ENCODE measurements around the gene NRP2.

Gene NRP2

DNA sequence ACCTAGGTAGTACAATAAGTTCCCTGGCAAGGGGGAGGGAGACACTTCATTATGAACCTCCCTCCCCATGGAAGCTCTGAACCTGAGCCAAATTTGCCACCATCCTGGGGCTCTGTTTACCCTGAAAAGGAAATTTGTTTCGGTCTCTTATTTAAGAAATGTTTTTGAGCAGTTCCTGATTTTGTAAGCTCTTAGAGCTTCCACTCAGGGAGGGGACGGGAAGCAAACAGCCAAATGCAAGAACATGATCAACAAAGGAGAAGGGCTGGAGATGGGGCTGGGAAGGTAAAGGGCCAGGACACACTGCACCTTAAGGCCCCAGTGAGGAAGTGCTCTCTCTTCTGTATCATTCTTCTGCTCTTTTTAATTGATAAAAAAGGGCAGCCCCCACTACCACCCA is 117.9 kb downstream of the NRP2 start:
- no peak for DNase-seq (ENCODE audit: low read depth in 1 of 2, low spot score in 1 of 2)

- DNase-seq (ENCODE audit: low read depth in 1 of 2, low spot score in 1 of 2): no peak
These were observed 118.5 kb downstream of the NRP2 start for GRCh38 chr2:205800773-205801172.

DNA sequence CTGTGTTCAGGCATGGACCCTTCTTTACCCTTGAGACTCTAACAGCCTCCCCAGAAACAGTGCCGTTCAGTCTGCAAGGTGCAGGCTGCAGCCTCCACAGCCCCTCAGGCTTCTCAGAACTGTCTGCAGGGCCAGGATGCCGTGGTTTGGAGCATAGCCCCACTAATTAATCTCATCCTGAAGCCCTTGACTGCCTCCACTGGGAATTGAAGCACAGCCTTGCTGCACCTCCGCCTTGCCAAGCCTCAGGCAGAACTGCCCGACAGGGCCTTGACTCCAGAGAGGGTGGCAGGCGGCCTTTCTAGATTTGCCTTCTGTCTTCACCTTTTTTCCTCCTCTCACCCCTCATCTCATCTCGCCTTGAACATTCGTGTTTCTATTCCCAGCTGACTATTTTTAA is 119.8 kb downstream of the NRP2 start:
- DNase-seq (ENCODE audit: low read depth in 1 of 2, low spot score in 1 of 2): no peak

GRCh38 chr2:205802941-205803340 is 120.6 kb downstream of the NRP2 start:
- no peak for DNase-seq (ENCODE audit: low read depth in 1 of 2, low spot score in 1 of 2)

DNA sequence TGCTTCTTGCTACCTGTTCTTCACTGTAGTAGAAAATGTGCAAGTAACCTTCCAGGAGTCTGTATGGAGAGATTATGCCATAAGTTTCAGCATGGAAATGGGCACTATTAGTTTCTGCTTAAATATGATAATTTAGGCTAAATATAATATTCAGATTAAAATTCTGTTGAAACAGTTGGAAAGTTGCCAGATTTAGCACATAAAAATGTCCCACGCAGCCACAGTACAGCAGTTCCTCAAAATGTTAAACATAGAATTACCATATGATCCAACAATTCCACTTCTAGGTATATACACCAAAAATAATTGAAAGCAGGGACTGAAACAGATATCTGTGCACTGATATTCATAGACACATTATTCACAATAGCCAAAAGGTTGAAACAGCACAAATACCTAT is 121.2 kb downstream of the NRP2 start:
- DNase-seq (ENCODE audit: low read depth in 1 of 2, low spot score in 1 of 2): no peak

DNA sequence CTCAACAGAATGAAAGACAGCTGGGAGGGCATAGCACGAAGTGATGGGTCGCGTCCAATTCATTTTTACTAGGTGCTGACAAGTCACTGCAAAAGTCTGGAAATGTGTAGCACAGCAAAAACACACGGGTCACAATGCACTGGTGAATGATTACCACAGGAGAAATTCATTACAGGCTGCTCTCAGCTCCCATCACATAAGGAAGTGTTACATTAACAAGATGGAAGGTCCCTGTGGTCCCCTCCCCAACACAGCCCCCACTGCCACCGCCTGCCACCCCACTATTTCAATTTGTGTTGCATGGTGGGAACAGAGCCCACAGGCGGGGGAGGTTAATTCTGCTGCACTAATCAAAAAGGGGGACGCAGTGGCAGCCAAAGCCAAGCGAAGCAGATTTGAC is 122.8 kb downstream of the NRP2 start:
- DNase-seq (ENCODE audit: low read depth in 1 of 2, low spot score in 1 of 2): no peak

DNA sequence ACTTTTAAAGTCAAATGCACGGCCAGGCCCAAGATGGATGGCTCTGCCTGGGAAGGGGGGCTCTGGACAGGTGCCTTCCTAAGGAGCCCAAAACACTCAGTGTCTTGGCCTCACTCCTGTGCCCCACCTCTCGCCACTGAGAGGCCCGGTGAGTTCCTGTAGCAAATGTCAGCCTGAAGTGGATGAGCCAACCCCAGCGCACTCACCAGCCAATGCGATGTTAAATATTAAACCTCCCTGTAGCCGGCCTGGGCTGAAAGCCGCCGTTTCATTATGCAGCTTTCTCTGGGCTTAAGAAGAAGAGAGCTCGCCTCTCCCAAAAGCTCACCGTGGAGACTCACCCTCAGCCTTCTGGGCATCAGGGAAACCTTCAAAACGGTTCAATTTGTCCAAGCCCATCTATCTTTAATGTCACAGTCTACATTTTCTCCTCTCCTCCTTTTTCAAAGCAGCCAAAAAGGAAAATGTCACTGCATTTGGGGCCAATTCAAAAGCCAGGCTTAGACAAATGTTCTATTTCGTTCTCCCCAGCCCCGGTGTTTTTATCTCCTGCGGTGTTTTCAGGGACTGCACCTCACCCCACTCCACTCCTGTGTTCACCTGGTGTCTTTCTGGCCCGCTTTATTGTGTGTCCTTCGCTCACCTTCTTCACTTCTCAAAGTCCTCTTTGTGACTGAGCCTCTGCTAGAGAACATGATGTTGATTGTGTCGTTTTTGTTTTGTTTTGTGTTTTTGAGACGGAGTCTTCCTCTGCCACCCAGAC is 124.0 kb downstream of the NRP2 start:
- DNase-seq (ENCODE audit: low read depth in 1 of 2, low spot score in 1 of 2): no peak

DNA sequence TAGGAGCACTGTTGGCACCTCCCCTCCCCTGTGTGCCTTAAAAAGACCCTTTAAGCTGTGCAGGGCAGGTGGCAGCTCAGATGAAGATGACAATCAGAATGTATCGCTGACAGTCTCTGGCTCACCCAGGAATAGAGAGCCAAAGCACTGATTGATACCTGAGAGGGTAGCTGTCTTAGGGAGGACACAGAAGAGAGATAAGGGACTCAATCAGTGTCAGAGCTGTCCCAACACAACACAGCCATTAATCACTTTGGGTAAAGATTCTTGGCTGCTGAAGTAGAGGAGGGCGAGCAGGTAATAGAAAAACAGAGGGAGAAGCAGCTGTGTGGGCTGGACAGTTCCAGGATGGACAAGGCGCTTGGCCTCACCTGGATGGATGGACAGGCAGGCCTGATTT is 124.9 kb downstream of the NRP2 start:
- DNase-seq (ENCODE audit: low read depth in 1 of 2, low spot score in 1 of 2): no peak

GRCh38 chr2:205807758-205808157 is 125.5 kb downstream of the NRP2 start:
- DNase-seq (ENCODE audit: low read depth in 1 of 2, low spot score in 1 of 2): no peak

- no peak for DNase-seq (ENCODE audit: low read depth in 1 of 2, low spot score in 1 of 2)
These were observed 126.3 kb downstream of the NRP2 start for GRCh38 chr2:205808486-205809121.

DNA sequence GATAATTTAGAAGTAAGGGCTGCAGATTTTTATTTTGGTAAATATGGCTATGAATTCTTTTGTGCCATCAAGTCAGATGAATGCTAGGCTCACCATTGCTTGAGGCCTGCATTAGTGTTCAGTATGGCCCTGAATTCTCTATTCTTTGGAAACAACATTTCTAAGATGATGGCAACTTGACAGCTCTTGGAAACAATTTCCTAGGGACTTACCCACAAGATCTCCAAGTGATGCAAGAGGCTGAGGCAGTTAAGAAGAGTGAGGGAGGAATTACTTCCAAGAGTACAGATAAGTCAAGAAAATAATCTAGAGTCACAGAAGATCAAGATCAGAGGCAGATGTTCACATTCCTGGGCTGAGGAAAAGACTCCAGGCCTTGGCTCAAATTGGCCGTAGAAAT is 129.1 kb downstream of the NRP2 start:
- no peak for DNase-seq (ENCODE audit: low read depth in 1 of 2, low spot score in 1 of 2)

- DNase-seq (ENCODE audit: low read depth in 1 of 2, low spot score in 1 of 2): no peak
These were observed 131.7 kb downstream of the NRP2 start for GRCh38 chr2:205814039-205814364.

DNA sequence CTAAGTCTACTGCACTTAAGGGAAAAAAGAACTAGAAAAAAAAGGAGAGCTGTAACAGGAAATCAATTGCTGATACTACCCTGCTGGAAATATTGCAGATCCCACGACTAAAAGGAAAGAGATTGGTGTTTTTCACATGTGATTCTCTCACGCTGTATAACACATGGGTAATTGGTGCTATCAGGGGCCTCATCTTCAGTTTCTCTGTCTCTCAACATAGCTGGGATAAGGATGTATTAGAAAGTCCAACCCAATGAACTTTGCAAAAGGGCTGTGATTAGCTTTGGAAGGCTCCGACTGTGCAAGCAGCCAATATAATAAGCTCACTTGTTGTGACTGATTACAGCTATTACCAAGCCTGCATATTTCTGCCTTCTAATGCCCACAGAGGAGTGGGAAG is 133.4 kb downstream of the NRP2 start:
- DNase-seq (ENCODE audit: low read depth in 1 of 2, low spot score in 1 of 2): no peak

DNA sequence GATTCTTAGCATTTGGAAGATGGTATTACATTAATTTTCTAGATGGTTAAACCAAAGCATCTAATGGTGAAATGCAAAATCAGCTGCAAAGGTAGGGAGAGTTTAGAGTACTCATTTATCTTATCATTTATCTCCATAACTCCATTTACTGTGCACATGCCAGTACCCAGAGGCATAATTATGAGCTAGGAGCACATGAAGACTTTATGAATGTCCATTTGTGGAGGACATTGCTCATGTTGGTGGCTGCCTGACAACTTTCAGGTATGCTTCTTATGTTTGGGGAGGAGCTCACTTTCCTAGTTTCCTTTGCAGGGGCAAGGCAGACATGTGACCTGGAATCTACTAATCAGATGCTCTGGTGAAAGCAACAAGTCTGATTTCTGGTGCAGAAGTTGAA is 134.0 kb downstream of the NRP2 start:
- no peak for DNase-seq (ENCODE audit: low read depth in 1 of 2, low spot score in 1 of 2)

DNA sequence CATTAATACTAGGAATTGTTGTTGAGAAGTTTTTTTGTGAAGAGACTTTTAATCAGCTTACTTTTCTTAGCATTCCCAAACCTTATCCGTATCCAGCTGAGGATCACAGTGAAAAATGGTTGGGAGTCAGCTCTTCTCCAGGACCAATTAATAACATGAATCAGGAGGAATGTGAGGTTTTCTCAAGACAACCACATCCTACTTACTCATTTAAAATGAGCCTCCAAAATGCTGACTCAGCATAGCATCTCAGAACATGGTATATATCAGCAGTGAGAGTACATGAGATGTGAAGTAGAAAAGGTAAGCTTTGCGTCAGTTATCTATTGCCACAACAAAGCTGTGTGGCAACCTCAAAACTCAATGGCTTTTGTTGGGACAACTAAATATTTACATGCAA is 140.3 kb downstream of the NRP2 start:
- DNase-seq (ENCODE audit: low read depth in 1 of 2, low spot score in 1 of 2): no peak

- no peak for DNase-seq (ENCODE audit: low read depth in 1 of 2, low spot score in 1 of 2)
These were observed 145.6 kb downstream of the NRP2 start for GRCh38 chr2:205827809-205828365.

- DNase-seq (ENCODE audit: low read depth in 1 of 2, low spot score in 1 of 2): no peak
These were observed 151.6 kb downstream of the NRP2 start for GRCh38 chr2:205833864-205834263.

DNA sequence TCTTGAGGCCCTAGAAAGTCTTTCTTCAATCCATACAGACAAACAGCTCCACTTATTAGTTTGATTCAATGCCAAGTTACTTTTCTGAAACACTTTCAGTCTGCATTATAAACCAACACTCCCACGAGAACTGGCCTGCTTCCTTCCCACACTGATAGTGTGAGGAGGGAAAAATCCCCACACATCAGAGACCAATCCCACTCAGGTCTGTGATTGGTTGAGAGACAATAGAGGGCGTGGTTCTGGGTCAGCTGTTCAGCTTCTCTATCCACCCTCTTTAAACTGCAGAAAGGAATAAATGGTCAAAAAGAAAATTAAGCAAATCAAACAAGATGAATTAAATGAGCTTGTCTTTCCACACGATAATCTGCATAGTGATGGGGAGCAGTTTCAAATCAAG is 152.5 kb downstream of the NRP2 start:
- DNase-seq (ENCODE audit: low read depth in 1 of 2, low spot score in 1 of 2): no peak

- DNase-seq (ENCODE audit: low read depth in 1 of 2, low spot score in 1 of 2): no peak
These were observed 153.0 kb downstream of the NRP2 start for GRCh38 chr2:205835251-205835791.

DNA sequence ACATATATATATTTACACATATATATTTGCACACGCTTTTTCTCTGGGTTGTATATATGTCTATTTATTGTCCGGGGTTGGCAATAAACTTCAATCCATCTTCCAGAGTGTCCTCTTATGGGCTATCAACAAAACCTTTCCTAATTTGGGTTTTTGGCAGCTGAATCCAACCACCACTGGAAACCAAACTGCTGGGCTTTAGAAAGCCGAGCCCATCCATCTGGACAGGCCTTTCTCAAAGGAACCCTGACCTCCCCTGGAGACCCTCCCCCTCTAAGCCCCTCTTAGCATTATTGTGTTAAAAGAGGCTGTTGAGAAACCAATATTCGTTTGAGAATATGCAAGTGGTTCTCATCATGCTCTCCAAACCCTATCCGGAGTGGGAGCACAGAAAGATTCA is 153.6 kb downstream of the NRP2 start:
- no peak for DNase-seq (ENCODE audit: low read depth in 1 of 2, low spot score in 1 of 2)

DNA sequence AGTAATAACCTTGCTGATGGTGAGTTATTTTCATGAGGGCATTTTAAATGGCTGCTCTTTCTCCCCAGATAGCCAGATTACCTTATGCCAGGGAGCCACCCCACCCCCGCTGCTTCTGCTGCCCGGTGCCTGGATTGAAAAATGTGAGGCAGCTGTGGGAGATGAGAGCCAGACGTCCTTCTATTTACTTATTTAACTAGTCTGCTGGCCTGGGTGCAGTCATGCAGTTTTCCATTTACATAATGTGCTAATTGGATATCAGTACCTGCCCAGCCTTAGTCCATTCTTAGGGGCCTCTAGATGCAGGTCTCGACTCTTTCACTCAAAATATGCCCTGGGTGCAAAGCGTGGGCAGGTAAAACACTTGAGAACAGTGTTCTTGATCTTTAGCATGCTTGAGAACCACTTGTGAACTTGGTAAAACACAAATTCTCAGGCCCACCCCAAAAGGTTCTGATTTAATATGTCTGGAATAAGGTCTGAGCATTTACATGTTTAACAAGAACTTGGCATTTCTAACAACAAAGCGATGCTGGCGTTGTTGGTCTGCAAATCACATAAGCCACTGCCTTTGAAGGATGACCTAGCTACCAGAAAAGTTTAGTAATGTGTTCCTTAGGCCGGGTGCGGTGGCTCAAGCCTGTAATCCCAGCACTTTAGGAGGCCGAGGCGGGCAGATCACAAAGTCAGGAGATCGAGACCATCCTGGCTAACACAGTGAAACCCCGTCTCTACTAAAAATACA is 154.3 kb downstream of the NRP2 start:
- no peak for DNase-seq (ENCODE audit: low read depth in 1 of 2, low spot score in 1 of 2)

- DNase-seq (ENCODE audit: low read depth in 1 of 2, low spot score in 1 of 2): no peak
These were observed 155.4 kb downstream of the NRP2 start for GRCh38 chr2:205837663-205838062.
